Measurements from ENCODE around the gene KSR1. TPM values are rescaled to one million over a fixed set of nuclear protein-coding genes. Genes with fewer than 3 reads are reported as not detected.
A peak's percentile ranks its signal among the peaks of the same experiment; 100 is the strongest.

KSR1 gene
- total RNA-seq, 2 experiments from 2014 or later, result 57.0 to 60.2 TPM

GRCh38 chr17:27473748-27474609 lies 17.7 kb downstream of the KSR1 start:
- Mint-ChIP-seq H3K36me3 (peaks cover 10% of the 10 kb centered on the region), H3K9me3 (no peaks in the 10 kb centered on the region), H3K27me3 (no peaks in the 10 kb centered on the region), H3K27ac (peak overlapping the region; percentile 99), H3K4me1 (peaks cover 82% of the 10 kb centered on the region), H3K4me3 (peak overlapping the region; percentile 67)
- POLR2A ChIA-PET, result interaction anchor here (0.9 to 5.5 kb wide), 6 partner anchors 11 to 72 kb away, joined by 3 to 47 read pairs (median 5); partner anchors contain the start of gene KSR1
- DNase-seq (peak; percentile 61), ATAC-seq (ENCODE audit: low read depth) (peak; percentile 44)

- H3K27ac Mint-ChIP-seq, result peak overlapping the region; percentile 99
- POLR2A ChIA-PET, result interaction anchor here (1.1 to 5.5 kb wide), 5 partner anchors 8 to 104 kb away, joined by 3 to 47 read pairs (median 4); partner anchors contain the start of gene KSR1
- no peaks in the 10 kb centered on the region for H3K27me3 Mint-ChIP-seq
- H3K36me3 Mint-ChIP-seq, result peaks cover 11% of the 10 kb centered on the region
- no peaks in the 10 kb centered on the region for H3K9me3 Mint-ChIP-seq
- peaks cover 84% of the 10 kb centered on the region for H3K4me1 Mint-ChIP-seq
- no peak for ATAC-seq (ENCODE audit: low read depth)
- no peak for DNase-seq
- H3K4me3 Mint-ChIP-seq, result peak overlapping the region; percentile 77
These were observed 18.9 kb downstream of the KSR1 start for GRCh38 chr17:27475070-27475673.

GRCh38 chr17:27475981-27476895 lies 20.0 kb downstream of the KSR1 start:
- no peak for DNase-seq
- peaks cover 86% of the 10 kb centered on the region for H3K4me1 Mint-ChIP-seq
- H3K9me3 Mint-ChIP-seq, result no peaks in the 10 kb centered on the region
- POLR2A ChIA-PET, result interaction anchor here (1.1 to 1.6 kb wide), 3 partner anchors 9 to 102 kb away, joined by 3 to 4 read pairs (median 4); partner anchors contain the start of gene KSR1
- ATAC-seq (ENCODE audit: low read depth), result no peak
- H3K4me3 Mint-ChIP-seq, result no peak overlapping the region
- H3K27ac Mint-ChIP-seq, result peak overlapping the region; percentile 99
- peaks cover 8% of the 10 kb centered on the region for H3K36me3 Mint-ChIP-seq
- no peaks in the 10 kb centered on the region for H3K27me3 Mint-ChIP-seq

- H3K27ac Mint-ChIP-seq, result no peak overlapping the region
- ATAC-seq (ENCODE audit: low read depth) (no peak), DNase-seq (no peak)
- H3K4me1 Mint-ChIP-seq, result peaks cover 85% of the 10 kb centered on the region
- no peaks in the 10 kb centered on the region for H3K9me3 Mint-ChIP-seq
- POLR2A ChIA-PET, result interaction anchor here (1.1 to 1.3 kb wide), 2 partner anchors 58 to 67 kb away, joined by 3 to 4 read pairs; no protein-coding TSS in a partner anchor
- H3K27me3 Mint-ChIP-seq, result no peaks in the 10 kb centered on the region
- H3K36me3 Mint-ChIP-seq, result peaks cover 8% of the 10 kb centered on the region
- no peak overlapping the region for H3K4me3 Mint-ChIP-seq
These were observed 21.0 kb downstream of the KSR1 start for GRCh38 chr17:27477050-27477888.

GRCh38 chr17:27477971-27478684 lies 21.9 kb downstream of the KSR1 start:
- H3K36me3 Mint-ChIP-seq, result peaks cover 8% of the 10 kb centered on the region

GRCh38 chr17:27478901-27479538 lies 22.8 kb downstream of the KSR1 start:
- Mint-ChIP-seq H3K36me3 (peaks cover 13% of the 10 kb centered on the region), H3K9me3 (no peaks in the 10 kb centered on the region), H3K27me3 (no peaks in the 10 kb centered on the region), H3K4me1 (peaks cover 81% of the 10 kb centered on the region), H3K27ac (peak overlapping the region; percentile 79), H3K4me3 (peak overlapping the region; percentile 23)
- POLR2A ChIA-PET, result no interaction called here
- ATAC-seq (ENCODE audit: low read depth) (peak; percentile 16), DNase-seq (no peak)

More at GRCh38 chr17:27477971-27478684, 21.9 kb downstream of the KSR1 start:
- no peak for DNase-seq
- H3K27me3 Mint-ChIP-seq, result no peaks in the 10 kb centered on the region
- H3K27ac Mint-ChIP-seq, result no peak overlapping the region
- H3K9me3 Mint-ChIP-seq, result no peaks in the 10 kb centered on the region
- no peak for ATAC-seq (ENCODE audit: low read depth)
- POLR2A ChIA-PET, result interaction anchor here (0.8 to 1.3 kb wide), 3 partner anchors 22 to 66 kb away, joined by 3 to 4 read pairs (median 3); partner anchors contain the start of gene KSR1
- H3K4me1 Mint-ChIP-seq, result peaks cover 85% of the 10 kb centered on the region
- no peak overlapping the region for H3K4me3 Mint-ChIP-seq

- ATAC-seq (ENCODE audit: low read depth), result no peak
- peaks cover 74% of the 10 kb centered on the region for H3K4me1 Mint-ChIP-seq
- POLR2A ChIA-PET, result interaction anchor here (0.7 to 1.4 kb wide), 2 partner anchors 64 to 186 kb away, joined by 3 read pairs; partner anchors contain the start of gene WSB1
- no peaks in the 10 kb centered on the region for H3K27me3 Mint-ChIP-seq
- no peaks in the 10 kb centered on the region for H3K9me3 Mint-ChIP-seq
- H3K36me3 Mint-ChIP-seq, result peaks cover 13% of the 10 kb centered on the region
- peak overlapping the region; percentile 23 for H3K4me3 Mint-ChIP-seq
- H3K27ac Mint-ChIP-seq, result peak overlapping the region; percentile 79
- no peak for DNase-seq
These were observed 23.6 kb downstream of the KSR1 start for GRCh38 chr17:27479838-27480237.

GRCh38 chr17:27480699-27481098 lies 24.5 kb downstream of the KSR1 start:
- ATAC-seq (ENCODE audit: low read depth) (no peak), DNase-seq (no peak)
- no peaks in the 10 kb centered on the region for H3K27me3 Mint-ChIP-seq
- POLR2A ChIA-PET, result interaction anchor here (1.0 to 1.8 kb wide), 6 partner anchors 9 to 187 kb away, joined by 3 to 19 read pairs (median 6); partner anchors contain the start of genes KSR1 and WSB1
- H3K4me1 Mint-ChIP-seq, result peaks cover 72% of the 10 kb centered on the region
- H3K9me3 Mint-ChIP-seq, result no peaks in the 10 kb centered on the region
- H3K27ac Mint-ChIP-seq, result peak overlapping the region; percentile 79
- H3K36me3 Mint-ChIP-seq, result peaks cover 11% of the 10 kb centered on the region
- H3K4me3 Mint-ChIP-seq, result peak overlapping the region; percentile 42

GRCh38 chr17:27481327-27481726 lies 25.1 kb downstream of the KSR1 start:
- DNase-seq (peak; percentile 63), ATAC-seq (ENCODE audit: low read depth) (peak; percentile 98)

GRCh38 chr17:27485125-27485524 lies 28.9 kb downstream of the KSR1 start:
- Mint-ChIP-seq H3K27me3 (no peaks in the 10 kb centered on the region), H3K9me3 (no peaks in the 10 kb centered on the region), H3K4me1 (peaks cover 53% of the 10 kb centered on the region), H3K4me3 (no peak overlapping the region), H3K27ac (no peak overlapping the region), H3K36me3 (peaks cover 23% of the 10 kb centered on the region)
- ATAC-seq (ENCODE audit: low read depth), result no peak
- DNase-seq, result no peak
- POLR2A ChIA-PET, result no interaction called here

More at GRCh38 chr17:27481327-27481726, 25.1 kb downstream of the KSR1 start:
- POLR2A ChIA-PET, result interaction anchor here (1.0 to 1.8 kb wide), 5 partner anchors 9 to 64 kb away, joined by 3 to 19 read pairs (median 8); partner anchors contain the start of gene KSR1
- Mint-ChIP-seq H3K27me3 (no peaks in the 10 kb centered on the region), H3K4me1 (peaks cover 75% of the 10 kb centered on the region), H3K4me3 (peak overlapping the region; percentile 59), H3K36me3 (peaks cover 10% of the 10 kb centered on the region), H3K27ac (peak overlapping the region; percentile 81), H3K9me3 (no peaks in the 10 kb centered on the region)

Data from activated naive CD8-positive, alpha-beta T cell treated with anti-CD3 and anti-CD28 coated beads, Interleukin-2, amount 10 ng/mL, durations not matched to agents 7 days and 5 days (primary cell).